ENCODE measurements around the gene CHST11. TPM values are rescaled to one million over a fixed set of nuclear protein-coding genes. Genes with fewer than 3 reads are reported as not detected.
"Not testable (repeated sequence)": the region's sequence is repeated elsewhere in the genome, so short reads cannot be mapped to it uniquely, and the experiment has no call there.

The CHST11 gene
- total RNA-seq, 2 donors from 2014 or later = 2.9 to 4.9 TPM

GRCh38 chr12:104568935-104569334, 112.2 kb downstream of the CHST11 start:
- no peaks in the 10 kb centered on the region for H3K36me3 ChIP-seq
- no peak for DNase-seq
- H3K9me3 ChIP-seq = no peaks in the 10 kb centered on the region
- H3K4me3 ChIP-seq = no peak overlapping the region
- H3K27me3 ChIP-seq = no peaks in the 10 kb centered on the region
- intact Hi-C loops (cut with DNase I) = no loop called here
- no peak overlapping the region for H3K9ac ChIP-seq (ENCODE audit: low read depth in 2 of 2, low read length in 2 of 2)
- no peak overlapping the region for H3K27ac ChIP-seq
- no peaks in the 10 kb centered on the region for H3K4me1 ChIP-seq
- no peak for TF ChIP-seq CTCF (IDR thresholded peaks at IDR 0.05)

GRCh38 chr12:104569346-104570173, 112.8 kb downstream of the CHST11 start:
- peak; percentile 22 for DNase-seq
- Histone ChIP-seq H3K9ac (ENCODE audit: low read depth in 2 of 2, low read length in 2 of 2) (peak overlapping the region in 1 of 2 donors; percentile 12), H3K36me3 (no peaks in the 10 kb centered on the region), H3K4me1 (no peaks in the 10 kb centered on the region), H3K27ac (no peak overlapping the region), H3K27me3 (no peaks in the 10 kb centered on the region), H3K4me3 (no peak overlapping the region), H3K9me3 (no peaks in the 10 kb centered on the region)
- intact Hi-C loops (cut with DNase I) = no loop called here
- no peak for TF ChIP-seq CTCF (IDR thresholded peaks at IDR 0.05)

- H3K27me3 ChIP-seq = no peaks in the 10 kb centered on the region
- no peak overlapping the region for H3K4me3 ChIP-seq
- no peaks in the 10 kb centered on the region for H3K4me1 ChIP-seq
- no peaks in the 10 kb centered on the region for H3K9me3 ChIP-seq
- no peak overlapping the region for H3K27ac ChIP-seq
- no peaks in the 10 kb centered on the region for H3K36me3 ChIP-seq
- intact Hi-C loops (cut with DNase I) = no loop called here
- DNase-seq = no peak
- H3K9ac ChIP-seq (ENCODE audit: low read depth in 2 of 2, low read length in 2 of 2) = no peak overlapping the region
- TF ChIP-seq CTCF (IDR thresholded peaks at IDR 0.05) = no peak
These were observed 113.6 kb downstream of the CHST11 start for GRCh38 chr12:104570174-104570907.

- H3K36me3 ChIP-seq = no peaks in the 10 kb centered on the region
- DNase-seq = no peak
These were observed 114.6 kb downstream of the CHST11 start for GRCh38 chr12:104571328-104571727.

GRCh38 chr12:104574353-104574752, 117.6 kb downstream of the CHST11 start:
- DNase-seq; H3K27ac ChIP-seq; H3K4me1 ChIP-seq; H3K36me3 ChIP-seq; H3K27me3 ChIP-seq; H3K9ac ChIP-seq (ENCODE audit: low read depth in 2 of 2, low read length in 2 of 2); H3K9me3 ChIP-seq; H3K4me3 ChIP-seq; intact Hi-C loops (cut with DNase I): not testable (repeated sequence)

More at GRCh38 chr12:104571328-104571727, 114.6 kb downstream of the CHST11 start:
- H3K27ac ChIP-seq = no peak overlapping the region
- H3K27me3 ChIP-seq = no peaks in the 10 kb centered on the region
- TF ChIP-seq CTCF (IDR thresholded peaks at IDR 0.05) = no peak
- H3K4me3 ChIP-seq = no peak overlapping the region
- no peak overlapping the region for H3K9ac ChIP-seq (ENCODE audit: low read depth in 2 of 2, low read length in 2 of 2)
- no peaks in the 10 kb centered on the region for H3K4me1 ChIP-seq
- no peaks in the 10 kb centered on the region for H3K9me3 ChIP-seq
- intact Hi-C loops (cut with DNase I) = no loop called here

GRCh38 chr12:104574758-104575157, 118.0 kb downstream of the CHST11 start:
- H3K9me3 ChIP-seq; DNase-seq; H3K27me3 ChIP-seq; H3K36me3 ChIP-seq; H3K9ac ChIP-seq (ENCODE audit: low read depth in 2 of 2, low read length in 2 of 2); H3K4me1 ChIP-seq; H3K4me3 ChIP-seq; intact Hi-C loops (cut with DNase I); H3K27ac ChIP-seq: not testable (repeated sequence)
